Measurements from ENCODE around the gene SPRY4.
"Not testable (repeated sequence)": the region's sequence is repeated elsewhere in the genome, so short reads cannot be mapped to it uniquely, and the experiment has no call there.

SPRY4 gene

GRCh38 chr5:142290577-142291299 is 34.1 kb downstream of the SPRY4 start:
- DNase-seq = no peak

GRCh38 chr5:142289708-142290576 is 34.9 kb downstream of the SPRY4 start:
- no peak for DNase-seq

- DNase-seq = no peak
These were observed 36.9 kb downstream of the SPRY4 start for GRCh38 chr5:142287973-142288313.

GRCh38 chr5:142287096-142287972 is 37.5 kb downstream of the SPRY4 start:
- no peak for DNase-seq

- no peak for DNase-seq
These were observed 38.7 kb downstream of the SPRY4 start for GRCh38 chr5:142286111-142286510.

GRCh38 chr5:142283304-142283703 is 41.5 kb downstream of the SPRY4 start:
- no peak for DNase-seq

- DNase-seq = no peak
These were observed 42.9 kb downstream of the SPRY4 start for GRCh38 chr5:142281966-142282365.

GRCh38 chr5:142281008-142281367 is 43.8 kb downstream of the SPRY4 start:
- DNase-seq = no peak

GRCh38 chr5:142280066-142281007 is 44.5 kb downstream of the SPRY4 start:
- DNase-seq = no peak

- DNase-seq = no peak
These were observed 46.2 kb downstream of the SPRY4 start for GRCh38 chr5:142278627-142279026.

GRCh38 chr5:142277796-142278195 is 47.0 kb downstream of the SPRY4 start:
- no peak for DNase-seq

- no peak for DNase-seq
These were observed 48.3 kb downstream of the SPRY4 start for GRCh38 chr5:142276517-142276916.

GRCh38 chr5:142275496-142275895 is 49.3 kb downstream of the SPRY4 start:
- DNase-seq = no peak

- not testable (repeated sequence) for DNase-seq
These were observed 52.2 kb downstream of the SPRY4 start for GRCh38 chr5:142272596-142272995.

- DNase-seq = not testable (repeated sequence)
These were observed 60.7 kb downstream of the SPRY4 start for GRCh38 chr5:142264084-142264483.

GRCh38 chr5:142263346-142263745 is 61.5 kb downstream of the SPRY4 start:
- no peak for DNase-seq

- DNase-seq = no peak
These were observed 62.1 kb downstream of the SPRY4 start for GRCh38 chr5:142262683-142263082.
